Nephron progenitor cell (in vitro differentiated cells): ENCODE measurements around the gene FAM111A.
A peak's percentile ranks its signal among the peaks of the same experiment; 100 is the strongest.
"Not testable (repeated sequence)": the region's sequence is repeated elsewhere in the genome, so short reads cannot be mapped to it uniquely, and the experiment has no call there.

Experiments used
- DNase-seq: peaks from one replicate; pipeline ENCODE4 v3.0.0; 2021
- H3K27ac Mint-ChIP-seq: 2 replicates; pipeline ENCODE4 v1.8.0; 2021; ENCODE audit warnings: mild to moderate bottlenecking, moderate library complexity, mixed read lengths
- H3K27me3 Mint-ChIP-seq: 2 replicates; pipeline ENCODE4 v1.8.0; 2021; ENCODE audit warnings: mild to moderate bottlenecking, low read depth, mixed read lengths; ENCODE audit not compliant: poor library complexity
- H3K36me3 Mint-ChIP-seq: 2 replicates; pipeline ENCODE4 v1.8.0; 2021; ENCODE audit warnings: low read depth, mixed read lengths
- H3K4me1 Mint-ChIP-seq: 2 replicates; pipeline ENCODE4 v1.8.0; 2021; ENCODE audit warnings: mixed read lengths
- H3K4me3 Mint-ChIP-seq: 2 replicates; pipeline ENCODE4 v1.8.0; 2021; ENCODE audit warnings: mild to moderate bottlenecking, moderate library complexity, mixed read lengths
- H3K9me3 Mint-ChIP-seq: 2 replicates; pipeline ENCODE4 v1.8.0; 2021; ENCODE audit warnings: mild to moderate bottlenecking, moderate library complexity, mixed read lengths
- CTCF ChIP-seq: fragments of 200-600 bp; sonication (generic); IDR thresholded peaks from 2 replicates; pipeline ENCODE4 v1.5.0; 2021; ENCODE audit warnings: antibody characterized with exemption

Gene FAM111A

GRCh38 chr11:59106363-59107336 lies 36.0 kb upstream of the FAM111A start, which contains the start of gene FAM111B:
TSS of gene FAM111B (plus strand) at chr11:59107237. CDS start at chr11:59109626, 2,389 bp downstream.
- H3K27me3 Mint-ChIP-seq: peaks cover 45% of the 10 kb centered on the region
- peak within 1 kb of the TSS; percentile 84 for H3K4me3 Mint-ChIP-seq
- peaks cover 27% of the 10 kb centered on the region for H3K36me3 Mint-ChIP-seq
- peak; percentile 75 for DNase-seq
- no peak within 1 kb of the TSS for H3K27ac Mint-ChIP-seq
- TF ChIP-seq CTCF: no peak
- H3K9me3 Mint-ChIP-seq: peaks cover 4% of the 10 kb centered on the region
- peaks cover 35% of the 10 kb centered on the region for H3K4me1 Mint-ChIP-seq

GRCh38 chr11:59107721-59108120 lies 34.9 kb upstream of the FAM111A start:
- H3K27ac Mint-ChIP-seq, DNase-seq, H3K9me3 Mint-ChIP-seq: not testable (repeated sequence)
- Mint-ChIP-seq H3K27me3 (peaks cover 37% of the 10 kb centered on the region), H3K4me3 (peak overlapping the region; percentile 84), H3K4me1 (peaks cover 35% of the 10 kb centered on the region), H3K36me3 (peaks cover 35% of the 10 kb centered on the region)

GRCh38 chr11:59112494-59112893 lies 30.2 kb upstream of the FAM111A start:
- Mint-ChIP-seq H3K4me3 (no peak overlapping the region), H3K36me3 (peaks cover 81% of the 10 kb centered on the region), H3K4me1 (peaks cover 13% of the 10 kb centered on the region), H3K9me3 (peaks cover 15% of the 10 kb centered on the region), H3K27ac (no peak overlapping the region), H3K27me3 (peaks cover 2% of the 10 kb centered on the region)
- no peak for TF ChIP-seq CTCF
- DNase-seq: no peak

- Mint-ChIP-seq H3K9me3 (peaks cover 32% of the 10 kb centered on the region), H3K4me3 (no peak overlapping the region), H3K36me3 (peaks cover 92% of the 10 kb centered on the region), H3K4me1 (no peaks in the 10 kb centered on the region), H3K27me3 (peaks cover 6% of the 10 kb centered on the region), H3K27ac (no peak overlapping the region)
- TF ChIP-seq CTCF: no peak
- DNase-seq: no peak
These were observed 28.3 kb upstream of the FAM111A start for GRCh38 chr11:59114344-59114743.

- no peak for DNase-seq
- TF ChIP-seq CTCF: no peak
- Mint-ChIP-seq H3K36me3 (peaks cover 89% of the 10 kb centered on the region), H3K27ac (no peak overlapping the region), H3K4me1 (no peaks in the 10 kb centered on the region), H3K9me3 (peaks cover 40% of the 10 kb centered on the region), H3K27me3 (peaks cover 6% of the 10 kb centered on the region), H3K4me3 (no peak overlapping the region)
These were observed 27.1 kb upstream of the FAM111A start for GRCh38 chr11:59115553-59115952.

- Mint-ChIP-seq H3K27ac (no peak overlapping the region), H3K4me1 (no peaks in the 10 kb centered on the region), H3K4me3 (no peak overlapping the region), H3K9me3 (peaks cover 42% of the 10 kb centered on the region), H3K36me3 (peaks cover 91% of the 10 kb centered on the region), H3K27me3 (peaks cover 6% of the 10 kb centered on the region)
- no peak for TF ChIP-seq CTCF
- no peak for DNase-seq
These were observed 24.9 kb upstream of the FAM111A start for GRCh38 chr11:59117774-59118173.
